ENCODE results near the gene PFKFB4.
"Not testable (repeated sequence)": the region's sequence is repeated elsewhere in the genome, so short reads cannot be mapped to it uniquely, and the experiment has no call there.

The PFKFB4 gene

GRCh38 chr3:48558493-48559134 lies 2.0 kb upstream of the PFKFB4 start:
- DNase-seq, result no peak

GRCh38 chr3:48555949-48556795 lies 431 bp downstream of the PFKFB4 start:
- no peak for DNase-seq

GRCh38 chr3:48555231-48555948 lies 1.2 kb downstream of the PFKFB4 start:
- DNase-seq, result no peak

- DNase-seq, result no peak
Measured at GRCh38 chr3:48553886-48554845, 2.4 kb downstream of the PFKFB4 start.

- DNase-seq, result no peak
Measured at GRCh38 chr3:48553361-48553760, 3.2 kb downstream of the PFKFB4 start.

GRCh38 chr3:48552111-48552951 lies 4.3 kb downstream of the PFKFB4 start:
- DNase-seq, result no peak

GRCh38 chr3:48551651-48552050 lies 5.0 kb downstream of the PFKFB4 start:
- DNase-seq, result not testable (repeated sequence)

- DNase-seq, result peak; percentile 85
Measured at GRCh38 chr3:48548729-48549705, 7.6 kb downstream of the PFKFB4 start.

- no peak for DNase-seq
Measured at GRCh38 chr3:48548126-48548525, 8.5 kb downstream of the PFKFB4 start.

GRCh38 chr3:48546203-48546829 lies 10.3 kb downstream of the PFKFB4 start:
- no peak for DNase-seq

- no peak for DNase-seq
Measured at GRCh38 chr3:48544141-48544540, 12.5 kb downstream of the PFKFB4 start.

- no peak for DNase-seq
Measured at GRCh38 chr3:48543271-48543866, 13.2 kb downstream of the PFKFB4 start.

- DNase-seq, result no peak
Measured at GRCh38 chr3:48538451-48538850, 18.2 kb downstream of the PFKFB4 start.

- DNase-seq, result no peak
Measured at GRCh38 chr3:48536785-48537184, 19.8 kb downstream of the PFKFB4 start.

GRCh38 chr3:48536116-48536515 lies 20.5 kb downstream of the PFKFB4 start:
- DNase-seq, result no peak

- DNase-seq, result no peak
Measured at GRCh38 chr3:48535578-48535977, 21.0 kb downstream of the PFKFB4 start.

GRCh38 chr3:48532977-48533337 lies 23.6 kb downstream of the PFKFB4 start:
- no peak for DNase-seq

- no peak for DNase-seq
Measured at GRCh38 chr3:48532271-48532976, 24.2 kb downstream of the PFKFB4 start.

- not testable (repeated sequence) for DNase-seq
Measured at GRCh38 chr3:48530701-48531100, 25.9 kb downstream of the PFKFB4 start.
